NAMALWA (cell line): ENCODE measurements around the gene CMSS1.

ENCODE experiments used
- DNase-seq: peaks from one replicate; pipeline ENCODE4 v3.0.0-alpha.2; 2015; ENCODE audit warnings: low spot score

The CMSS1 gene

GRCh38 chr3:100179692-100180349, 362.2 kb downstream of the CMSS1 start:
- no peak for DNase-seq

- DNase-seq: no peak
Measured at GRCh38 chr3:100183608-100184125, 366.0 kb downstream of the CMSS1 start.

- no peak for DNase-seq
Measured at GRCh38 chr3:100184948-100185570, 367.4 kb downstream of the CMSS1 start.

- no peak for DNase-seq
Measured at GRCh38 chr3:100185847-100186246, 368.2 kb downstream of the CMSS1 start.

- DNase-seq: no peak
Measured at GRCh38 chr3:100189444-100189964, 371.8 kb downstream of the CMSS1 start.

GRCh38 chr3:100195375-100195774, 377.7 kb downstream of the CMSS1 start:
- no peak for DNase-seq

- DNase-seq: no peak
Measured at GRCh38 chr3:100197876-100198275, 380.2 kb downstream of the CMSS1 start.

- no peak for DNase-seq
Measured at GRCh38 chr3:100198579-100199269, 381.1 kb downstream of the CMSS1 start.

- no peak for DNase-seq
Measured at GRCh38 chr3:100205171-100205570, 387.5 kb downstream of the CMSS1 start.

GRCh38 chr3:100206687-100207086, 389.0 kb downstream of the CMSS1 start:
- DNase-seq: no peak

- DNase-seq: no peak
Measured at GRCh38 chr3:100207886-100208285, 390.2 kb downstream of the CMSS1 start.

GRCh38 chr3:100209169-100209568, 391.5 kb downstream of the CMSS1 start:
- no peak for DNase-seq

- DNase-seq: peak; percentile 17
Measured at GRCh38 chr3:100209948-100210771, 392.5 kb downstream of the CMSS1 start.

GRCh38 chr3:100210772-100211135, 393.1 kb downstream of the CMSS1 start:
- DNase-seq: peak; percentile 56

GRCh38 chr3:100213891-100214573, 396.4 kb downstream of the CMSS1 start:
- DNase-seq: no peak

GRCh38 chr3:100214574-100214964, 396.9 kb downstream of the CMSS1 start:
- DNase-seq: no peak

GRCh38 chr3:100216713-100217112, 399.1 kb downstream of the CMSS1 start:
- DNase-seq: no peak

GRCh38 chr3:100221159-100221558, 403.5 kb downstream of the CMSS1 start:
- no peak for DNase-seq

- DNase-seq: no peak
Measured at GRCh38 chr3:100225193-100225592, 407.5 kb downstream of the CMSS1 start.

- no peak for DNase-seq
Measured at GRCh38 chr3:100225883-100226282, 408.2 kb downstream of the CMSS1 start.

- DNase-seq: no peak
Measured at GRCh38 chr3:100226712-100227429, 409.2 kb downstream of the CMSS1 start.
